ENCODE measurements around the gene PTPRG. TPM values are rescaled to one million over a fixed set of nuclear protein-coding genes. Genes with fewer than 3 reads are reported as not detected.

The PTPRG gene
- total RNA-seq, 2 donors from 2014 or later: 23.9 to 31.6 TPM

DNA sequence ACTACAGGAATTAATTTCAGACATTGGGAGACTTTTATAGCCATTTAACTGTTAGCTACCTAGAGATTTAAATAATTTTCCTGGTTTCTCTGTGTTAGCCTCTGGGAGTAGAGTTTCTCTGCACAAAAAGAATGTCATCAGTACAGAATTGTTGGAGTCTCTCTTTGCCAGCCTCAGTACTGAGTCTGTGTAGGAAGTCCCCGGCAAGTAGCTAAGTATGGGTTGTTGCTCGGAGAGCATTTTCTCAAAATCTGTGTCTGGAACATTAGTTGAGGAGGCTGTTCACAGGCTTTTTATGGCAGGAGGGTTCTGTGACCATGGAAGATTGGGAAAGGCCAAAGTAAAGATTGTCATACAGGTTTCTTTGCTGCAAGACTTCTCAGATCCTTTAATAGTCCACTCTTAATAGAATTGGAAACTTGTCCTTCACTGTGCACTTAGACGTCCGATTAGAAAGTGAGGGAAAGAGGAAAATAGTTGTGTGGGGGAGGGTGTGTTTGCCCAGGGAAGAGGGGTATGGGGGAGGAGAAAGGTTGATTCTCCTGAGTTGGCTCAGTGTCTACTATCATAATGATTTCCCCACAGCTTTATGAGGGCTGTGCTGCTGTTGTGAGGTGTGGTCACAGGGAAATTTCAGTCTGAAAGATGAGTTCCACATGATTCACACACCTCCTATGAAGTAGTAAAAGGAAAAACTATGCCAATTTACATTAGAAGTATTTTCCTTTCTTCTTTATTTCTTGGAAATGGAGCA, 207.1 kb downstream of the PTPRG start:
- no peak for DNase-seq
- Histone ChIP-seq H3K9me3 (no peaks in the 10 kb centered on the region), H3K27ac (no peak overlapping the region), H3K27me3 (no peaks in the 10 kb centered on the region), H3K4me3 (no peak overlapping the region), H3K4me1 (no peaks in the 10 kb centered on the region), H3K36me3 (replicated peaks in 1 of 2; ENCODE audit: insufficient read depth in 1 of 2, low read depth in 2 of 2) (no peaks in the 10 kb centered on the region)
- WGBS, 2 donors: 73 to 76% methylated on average over 4 of the region's 4 CpGs
- TF ChIP-seq CTCF (IDR thresholded peaks at IDR 0.05): no peak
- TF ChIP-seq POLR2A (IDR thresholded peaks at IDR 0.05): no peak
- no peak for ATAC-seq
- intact Hi-C loops (cut with DNase I): no loop called here

- no peaks in the 10 kb centered on the region for H3K9me3 ChIP-seq
- TF ChIP-seq CTCF (IDR thresholded peaks at IDR 0.05): no peak
- TF ChIP-seq POLR2A (IDR thresholded peaks at IDR 0.05): no peak
- intact Hi-C loops (cut with DNase I): no loop called here
- no peak overlapping the region for H3K4me3 ChIP-seq
- H3K27ac ChIP-seq: no peak overlapping the region
- ATAC-seq (no peak), DNase-seq (no peak)
- 86 to 87% methylated on average over 7 of the region's 7 CpGs for WGBS, 2 donors
- H3K4me1 ChIP-seq: no peaks in the 10 kb centered on the region
- no peaks in the 10 kb centered on the region for H3K27me3 ChIP-seq
- no peaks in the 10 kb centered on the region for H3K36me3 ChIP-seq (replicated peaks in 1 of 2; ENCODE audit: insufficient read depth in 1 of 2, low read depth in 2 of 2)
Measured at GRCh38 chr3:61769266-61769990, 208.1 kb downstream of the PTPRG start.

DNA sequence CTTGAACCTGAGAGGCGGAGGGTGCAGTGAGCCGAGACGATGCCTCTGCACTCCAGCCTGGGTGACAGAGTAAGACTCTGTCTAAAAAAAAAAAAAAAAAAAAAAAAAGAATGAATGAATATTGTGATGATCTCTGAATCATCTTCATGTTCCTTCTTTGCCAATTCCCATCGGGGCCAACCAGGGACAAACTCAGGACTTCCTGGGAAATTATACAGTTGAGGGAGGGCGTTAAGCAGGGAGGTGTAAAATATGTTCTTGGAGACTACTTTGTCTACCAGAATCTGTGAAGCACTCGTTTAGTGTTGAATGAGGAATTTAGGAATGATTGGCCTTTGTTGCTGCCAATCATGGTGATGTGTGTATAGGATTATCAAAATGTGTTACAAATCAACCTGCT, 210.6 kb downstream of the PTPRG start:
- ATAC-seq (no peak), DNase-seq (no peak)
- Histone ChIP-seq H3K4me3 (no peak overlapping the region), H3K27ac (no peak overlapping the region), H3K27me3 (no peaks in the 10 kb centered on the region), H3K36me3 (replicated peaks in 1 of 2; ENCODE audit: insufficient read depth in 1 of 2, low read depth in 2 of 2) (no peaks in the 10 kb centered on the region), H3K4me1 (no peaks in the 10 kb centered on the region), H3K9me3 (no peaks in the 10 kb centered on the region)
- intact Hi-C loops (cut with DNase I): no loop called here
- no peak for TF ChIP-seq POLR2A (IDR thresholded peaks at IDR 0.05)
- TF ChIP-seq CTCF (IDR thresholded peaks at IDR 0.05): no peak
- 88 to 90% methylated on average over 6 of the region's 6 CpGs for WGBS, 2 donors

DNA sequence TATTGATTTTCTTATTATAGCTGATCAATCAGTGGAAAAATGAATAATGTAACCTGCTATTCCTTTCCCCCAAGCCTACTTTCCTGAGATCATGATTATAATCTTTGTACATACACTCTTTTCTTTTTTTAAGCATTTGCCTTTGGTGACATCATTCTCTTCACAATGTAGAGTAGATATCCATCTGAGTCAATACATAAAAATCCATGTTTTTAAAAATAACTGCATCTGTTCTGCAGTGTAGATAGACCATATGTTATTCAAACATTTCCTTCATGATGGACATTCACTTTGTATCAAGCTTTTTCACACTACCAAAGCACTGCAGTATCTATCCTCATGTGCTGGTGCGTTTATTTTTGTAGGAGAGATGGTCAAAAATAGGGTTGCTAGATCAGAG, 211.1 kb downstream of the PTPRG start:
- Histone ChIP-seq H3K4me1 (no peaks in the 10 kb centered on the region), H3K27me3 (no peaks in the 10 kb centered on the region), H3K9me3 (no peaks in the 10 kb centered on the region), H3K36me3 (replicated peaks in 1 of 2; ENCODE audit: insufficient read depth in 1 of 2, low read depth in 2 of 2) (no peaks in the 10 kb centered on the region), H3K4me3 (no peak overlapping the region), H3K27ac (no peak overlapping the region)
- WGBS, 2 donors: 89% methylated on average over 1 of the region's 1 CpG
- no peak for ATAC-seq
- intact Hi-C loops (cut with DNase I): no loop called here
- no peak for DNase-seq
- no peak for TF ChIP-seq POLR2A (IDR thresholded peaks at IDR 0.05)
- no peak for TF ChIP-seq CTCF (IDR thresholded peaks at IDR 0.05)

Measured in body of pancreas (tissue), 4 donors.